Esophagus muscularis mucosa (tissue), 4 donors: ENCODE data around the gene ITPR1.

Source experiments
- EP300 ChIP-seq: sonication (generic); formaldehyde crosslinking; IDR thresholded peaks from one replicate; pipeline ENCODE4 v1.6.1; 2017; ENCODE audit warnings: antibody characterized with exemption
- POLR2A ChIP-seq: fragments of 450-650 bp; IDR thresholded peaks from one replicate; pipeline ENCODE4 v1.6.1; 2017; ENCODE audit warnings: antibody characterized with exemption, moderate library complexity, mild to moderate bottlenecking, low read depth
- POLR2AphosphoS5 ChIP-seq, 2 donors: sonication (generic); formaldehyde crosslinking; IDR thresholded peaks; one replicate each; pipeline ENCODE4 v1.6.1; 2017; ENCODE audit warnings: antibody characterized with exemption in 2 of 2
- TF ChIP-seq, protein P1 (sequence below), 3 experiments: fragments of 200-600 bp in 2 of 3; fragments of 450-650 bp in 1 of 3; sonication (generic) in 2 of 3; IDR thresholded peaks; one replicate each; pipeline ENCODE4 v1.5.1; 2017 to 2019; ENCODE audit warnings: antibody characterized with exemption in 3 of 3, mild to moderate bottlenecking in 2 of 3, moderate library complexity in 1 of 3

DNA sequence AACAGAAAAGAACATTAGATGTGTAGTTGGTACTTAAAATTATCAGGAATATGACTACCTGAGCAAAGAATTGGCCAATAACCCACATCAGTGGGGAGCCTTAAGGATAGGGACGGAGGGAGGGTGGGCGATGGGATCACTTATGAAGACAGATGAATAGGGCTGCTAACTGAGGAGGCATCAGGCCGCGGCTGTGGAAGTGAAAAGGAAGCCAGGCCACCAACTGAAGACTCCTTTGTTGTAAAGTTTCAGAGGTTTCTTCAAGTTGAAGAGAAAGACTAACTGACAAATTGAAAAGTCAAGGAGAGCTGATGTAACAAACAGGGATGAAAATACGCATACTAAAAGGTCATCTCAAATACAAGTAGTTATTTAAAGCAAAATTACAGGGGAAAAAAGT, 350.5 kb downstream of the ITPR1 start:
- TF ChIP-seq, protein P1, sequence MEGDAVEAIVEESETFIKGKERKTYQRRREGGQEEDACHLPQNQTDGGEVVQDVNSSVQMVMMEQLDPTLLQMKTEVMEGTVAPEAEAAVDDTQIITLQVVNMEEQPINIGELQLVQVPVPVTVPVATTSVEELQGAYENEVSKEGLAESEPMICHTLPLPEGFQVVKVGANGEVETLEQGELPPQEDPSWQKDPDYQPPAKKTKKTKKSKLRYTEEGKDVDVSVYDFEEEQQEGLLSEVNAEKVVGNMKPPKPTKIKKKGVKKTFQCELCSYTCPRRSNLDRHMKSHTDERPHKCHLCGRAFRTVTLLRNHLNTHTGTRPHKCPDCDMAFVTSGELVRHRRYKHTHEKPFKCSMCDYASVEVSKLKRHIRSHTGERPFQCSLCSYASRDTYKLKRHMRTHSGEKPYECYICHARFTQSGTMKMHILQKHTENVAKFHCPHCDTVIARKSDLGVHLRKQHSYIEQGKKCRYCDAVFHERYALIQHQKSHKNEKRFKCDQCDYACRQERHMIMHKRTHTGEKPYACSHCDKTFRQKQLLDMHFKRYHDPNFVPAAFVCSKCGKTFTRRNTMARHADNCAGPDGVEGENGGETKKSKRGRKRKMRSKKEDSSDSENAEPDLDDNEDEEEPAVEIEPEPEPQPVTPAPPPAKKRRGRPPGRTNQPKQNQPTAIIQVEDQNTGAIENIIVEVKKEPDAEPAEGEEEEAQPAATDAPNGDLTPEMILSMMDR (IDR thresholded peaks at IDR 0.05), result no peak
- TF ChIP-seq POLR2A (no peak), POLR2AphosphoS5 (IDR thresholded peaks at IDR 0.05) (no peak), EP300 (no peak)
